HG03175 (cell line): ENCODE measurements around the gene MTERF4.

Source experiments
- ATAC-seq: cut with Tn5 transposase; IDR thresholded peaks from one replicate; pipeline ENCODE4 v1.9.1; 2021; ENCODE audit warnings: mild to moderate bottlenecking, moderate library complexity; ENCODE audit not compliant: unreplicated experiment

Gene MTERF4

GRCh38 chr2:241051578-241052487, 50.3 kb downstream of the MTERF4 start:
- ATAC-seq = no peak

GRCh38 chr2:241050624-241051577, 51.2 kb downstream of the MTERF4 start:
- no peak for ATAC-seq

GRCh38 chr2:241049739-241050623, 52.1 kb downstream of the MTERF4 start:
- no peak for ATAC-seq

GRCh38 chr2:241048949-241049343, 53.1 kb downstream of the MTERF4 start:
- ATAC-seq = no peak

GRCh38 chr2:241048149-241048948, 53.7 kb downstream of the MTERF4 start:
- ATAC-seq = no peak

GRCh38 chr2:241047253-241048010, 54.7 kb downstream of the MTERF4 start:
- no peak for ATAC-seq
